Heart left ventricle (tissue), 16 donors: ENCODE data around the gene PTPRN2. TPM values are rescaled to one million over a fixed set of nuclear protein-coding genes. Genes with fewer than 3 reads are reported as not detected.

ENCODE experiments used
- ATAC-seq, 4 donors: fragments of 200-7000 bp; cut with Tn5 transposase; one replicate each; pipeline ENCODE4 v1.9.1; 2020 to 2022; ENCODE audit warnings: moderate library complexity in 4 of 4, mild to moderate bottlenecking in 3 of 4, moderate number of reproducible peaks in 1 of 4
- DNase-seq, 5 donors: peaks; one replicate each; pipeline ENCODE4 v3.0.0-alpha.2; 2020
- H3K27ac ChIP-seq, 12 donors: fragments of 200-600 bp; sonication (generic) in 4 of 12; one replicate each; pipeline versions ENCODE4 v1.5.0 to v1.8.0; 2016 to 2022; ENCODE audit warnings: mild to moderate bottlenecking in 2 of 12
- H3K27me3 ChIP-seq, 9 donors: fragments of 200-600 bp; sonication (generic) in 2 of 9; one replicate each; pipeline versions ENCODE4 v1.5.1 to v1.8.0; 2016 to 2022; ENCODE audit warnings: mild to moderate bottlenecking in 3 of 9
- H3K36me3 ChIP-seq, 9 donors: fragments of 200-600 bp; sonication (generic) in 2 of 9; one replicate each; pipeline versions ENCODE4 v1.5.0 to v1.8.0; 2018 to 2022; ENCODE audit warnings: mild to moderate bottlenecking in 2 of 9
- H3K4me1 ChIP-seq, 12 donors: fragments of 200-600 bp; sonication (generic) in 4 of 12; one replicate each; pipeline versions ENCODE4 v1.5.0 to v1.8.0; 2016 to 2022; ENCODE audit warnings: mild to moderate bottlenecking in 3 of 12
- H3K4me3 ChIP-seq, 12 donors: fragments of 200-600 bp; sonication (generic) in 4 of 12; one replicate each; pipeline versions ENCODE4 v1.5.0 to v1.8.0; 2017 to 2022; ENCODE audit warnings: mild to moderate bottlenecking in 9 of 12, moderate library complexity in 4 of 12
- H3K9me3 ChIP-seq, 12 donors: fragments of 200-600 bp; sonication (generic) in 4 of 12; one replicate each; pipeline versions ENCODE4 v1.5.0 to v1.8.0; 2016 to 2022; ENCODE audit warnings: mild to moderate bottlenecking in 1 of 12
- POLR2A ChIP-seq, 2 donors: fragments of 450-650 bp; IDR thresholded peaks; one replicate each; pipeline ENCODE4 v1.6.1; 2017; ENCODE audit warnings: antibody characterized with exemption in 2 of 2, mild to moderate bottlenecking in 2 of 2, moderate library complexity in 2 of 2
- WGBS, 4 donors: extraction: QIAGEN DNeasy Blood & Tissue Kit in 2 of 4; methylation state at CpG; one replicate each; pipeline versions ENCODE4 v1.1.5 to v1.1.7; 2013 to 2018; 5-methylcytosine and 5-hydroxymethylcytosine counted together
- intact Hi-C, 10 donors: fragments of 100-400 bp; cut with DNase I; formaldehyde crosslinking; loops; one replicate each; pipeline versions ENCODE4 v1.11.1 to v1.14.2; 2022
- polyA plus RNA-seq, 2 donors: library from polyadenylated mRNA; stranded (reverse); fragments of 200-250 nt; gene quantifications; one replicate each; pipeline ENCODE4 v1.2.3, GENCODE V29; 2013
- total RNA-seq, 9 donors: library from RNA; depleted of rRNA in 2 of 9; stranded (reverse); fragments of >200 nt in 2 of 9; fragmentation: NEBNext Ultra II Directional in 3 of 9; extraction: Animal tissue kit (Norgen Biotek cat#: 25700) in 3 of 9; gene quantifications; one replicate each; pipeline versions ENCODE4 v1.1.0 to v1.2.4, GENCODE V29; 2016 to 2023
- TF ChIP-seq, protein P1 (sequence below), 12 donors: fragments of 200-600 bp; sonication (generic) in 4 of 12; IDR thresholded peaks; one replicate each; pipeline versions ENCODE4 v1.5.0 to v1.8.0; 2018 to 2022; ENCODE audit warnings: antibody characterized with exemption in 12 of 12, mild to moderate bottlenecking in 5 of 12
- donor health status: ischemic (EF 13 %, LVEDD 7.1; RV severe dilation, severe dysfunction).
- donor health status: healthy with polysubstance abuse.
- donor health status: DM: no; HTN: yes; CAD: no.
- donor health status: DM: no; HTN: no; CAD: no.
- donor health status: ischemic (EF 25% LVEDD 6.9; RV normal size, moderate dysfunction).
- donor health status: ischemic (EF 25% LVEDD 5.7; RV mildly dilated, moderate dysfunction).
- donor health status: healthy.
- donor health status: DM: yes; HTN: yes; CAD: no.
- donor health status: ischemic (EF 35%, LVEDD 5.7; RV mildly dilated, moderate dysfunction).
- donor health status: nonischemic (EF 11% LVEDD 7.7; RV severe dilation, severe dysfunction).
- donor health status: DM: yes; HTN: yes; CAD: no.
- donor health status: PGD.
- donor health status: ischemic (EF 29% LVEDD 5.4; RV normal size, mild dysfunction).
- donor health status: nonischemic (EF 23%, LVEDD 6.1; RV moderate dilation, normal function).

The PTPRN2 gene
- total and polyA plus RNA-seq, 11 donors: 0.61 to 2.3 (median 1.3) TPM

DNA sequence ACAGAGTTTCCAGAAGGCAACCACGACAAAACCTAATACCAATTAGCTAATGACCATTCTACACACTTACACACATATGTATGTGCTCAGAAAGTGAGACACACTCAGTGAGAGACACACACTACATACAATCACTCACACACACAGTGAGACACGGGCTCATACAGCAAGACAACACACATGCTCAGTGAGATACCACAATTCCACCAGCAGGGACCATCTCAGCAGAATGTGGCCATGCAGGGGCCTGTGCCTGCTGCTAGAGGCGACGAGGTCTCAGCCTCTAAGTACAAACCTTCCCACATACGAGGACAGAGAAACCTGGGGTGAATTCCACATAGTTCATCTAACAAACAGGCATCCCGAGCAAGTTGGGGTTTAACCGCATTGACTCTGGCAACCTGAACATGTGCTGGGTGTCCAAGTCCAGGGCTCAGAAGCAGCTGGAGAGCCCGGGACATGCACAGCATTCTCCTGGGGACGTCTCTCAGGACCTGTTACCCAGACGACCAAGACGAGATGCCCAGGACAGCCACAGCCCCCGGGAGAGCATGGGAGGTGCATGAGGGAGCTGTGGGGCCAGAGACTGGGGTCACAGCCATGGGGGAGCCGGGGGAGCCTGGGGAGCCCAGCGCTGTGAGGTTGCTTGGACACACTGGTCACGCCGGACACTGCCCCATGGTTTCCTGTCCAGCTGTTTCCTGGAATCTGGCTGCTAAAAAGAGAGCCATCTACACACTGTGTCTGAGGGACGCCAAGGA, 523.6 kb downstream of the PTPRN2 start:
- Histone ChIP-seq H3K4me1 (no peaks in the 10 kb centered on the region), H3K36me3 (no peaks in the 10 kb centered on the region), H3K27me3 (peaks cover 0 to 10% (median 0%) of the 10 kb centered on the region in 9 donors), H3K4me3 (no peak overlapping the region), H3K9me3 (peaks cover 0 to 3% (median 0%) of the 10 kb centered on the region in 12 donors), H3K27ac (no peak overlapping the region)
- 56 to 69% (median 68%) methylated on average over 9 to 17 of the region's 17 CpGs for WGBS, 4 donors
- intact Hi-C loops: no loop called here
- TF ChIP-seq, protein P1, sequence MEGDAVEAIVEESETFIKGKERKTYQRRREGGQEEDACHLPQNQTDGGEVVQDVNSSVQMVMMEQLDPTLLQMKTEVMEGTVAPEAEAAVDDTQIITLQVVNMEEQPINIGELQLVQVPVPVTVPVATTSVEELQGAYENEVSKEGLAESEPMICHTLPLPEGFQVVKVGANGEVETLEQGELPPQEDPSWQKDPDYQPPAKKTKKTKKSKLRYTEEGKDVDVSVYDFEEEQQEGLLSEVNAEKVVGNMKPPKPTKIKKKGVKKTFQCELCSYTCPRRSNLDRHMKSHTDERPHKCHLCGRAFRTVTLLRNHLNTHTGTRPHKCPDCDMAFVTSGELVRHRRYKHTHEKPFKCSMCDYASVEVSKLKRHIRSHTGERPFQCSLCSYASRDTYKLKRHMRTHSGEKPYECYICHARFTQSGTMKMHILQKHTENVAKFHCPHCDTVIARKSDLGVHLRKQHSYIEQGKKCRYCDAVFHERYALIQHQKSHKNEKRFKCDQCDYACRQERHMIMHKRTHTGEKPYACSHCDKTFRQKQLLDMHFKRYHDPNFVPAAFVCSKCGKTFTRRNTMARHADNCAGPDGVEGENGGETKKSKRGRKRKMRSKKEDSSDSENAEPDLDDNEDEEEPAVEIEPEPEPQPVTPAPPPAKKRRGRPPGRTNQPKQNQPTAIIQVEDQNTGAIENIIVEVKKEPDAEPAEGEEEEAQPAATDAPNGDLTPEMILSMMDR (IDR thresholded peaks at IDR 0.05): no peak
- TF ChIP-seq POLR2A (IDR thresholded peaks at IDR 0.05): no peak
- ATAC-seq: no peak
- DNase-seq: no peak

DNA sequence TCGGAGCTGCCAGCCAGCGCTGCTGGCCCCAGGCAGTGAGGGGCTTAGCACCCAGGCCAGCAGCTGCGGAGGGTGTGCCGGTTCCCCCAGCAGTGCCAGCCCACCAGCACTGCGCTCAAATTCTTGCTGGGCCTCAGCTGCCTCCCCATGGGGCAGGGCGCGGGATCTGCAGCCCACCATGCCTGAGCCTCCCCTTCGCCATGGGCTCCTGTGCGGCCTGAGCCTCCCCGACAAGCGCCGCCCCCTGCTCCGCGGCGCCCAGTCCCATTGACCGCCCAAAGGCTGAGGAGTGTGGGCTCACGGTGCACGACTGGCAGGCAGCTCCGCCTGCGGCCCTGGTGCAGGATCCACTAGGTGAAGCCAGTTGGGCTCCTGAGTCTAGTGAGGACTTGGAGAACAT, 525.0 kb downstream of the PTPRN2 start:
- intact Hi-C loops: no loop called here
- Histone ChIP-seq H3K36me3 (no peaks in the 10 kb centered on the region), H3K4me1 (no peaks in the 10 kb centered on the region), H3K27ac (no peak overlapping the region), H3K27me3 (peaks cover 0 to 10% (median 0%) of the 10 kb centered on the region in 9 donors), H3K9me3 (peaks cover 0 to 3% (median 0%) of the 10 kb centered on the region in 12 donors), H3K4me3 (no peak overlapping the region)
- no peak for TF ChIP-seq POLR2A (IDR thresholded peaks at IDR 0.05)
- TF ChIP-seq, protein P1 (IDR thresholded peaks at IDR 0.05): no peak
- ATAC-seq (no peak), DNase-seq (no peak)
- WGBS, 4 donors: 92 to 94% (median 93%) methylated on average over 14 to 20 of the region's 20 CpGs

DNA sequence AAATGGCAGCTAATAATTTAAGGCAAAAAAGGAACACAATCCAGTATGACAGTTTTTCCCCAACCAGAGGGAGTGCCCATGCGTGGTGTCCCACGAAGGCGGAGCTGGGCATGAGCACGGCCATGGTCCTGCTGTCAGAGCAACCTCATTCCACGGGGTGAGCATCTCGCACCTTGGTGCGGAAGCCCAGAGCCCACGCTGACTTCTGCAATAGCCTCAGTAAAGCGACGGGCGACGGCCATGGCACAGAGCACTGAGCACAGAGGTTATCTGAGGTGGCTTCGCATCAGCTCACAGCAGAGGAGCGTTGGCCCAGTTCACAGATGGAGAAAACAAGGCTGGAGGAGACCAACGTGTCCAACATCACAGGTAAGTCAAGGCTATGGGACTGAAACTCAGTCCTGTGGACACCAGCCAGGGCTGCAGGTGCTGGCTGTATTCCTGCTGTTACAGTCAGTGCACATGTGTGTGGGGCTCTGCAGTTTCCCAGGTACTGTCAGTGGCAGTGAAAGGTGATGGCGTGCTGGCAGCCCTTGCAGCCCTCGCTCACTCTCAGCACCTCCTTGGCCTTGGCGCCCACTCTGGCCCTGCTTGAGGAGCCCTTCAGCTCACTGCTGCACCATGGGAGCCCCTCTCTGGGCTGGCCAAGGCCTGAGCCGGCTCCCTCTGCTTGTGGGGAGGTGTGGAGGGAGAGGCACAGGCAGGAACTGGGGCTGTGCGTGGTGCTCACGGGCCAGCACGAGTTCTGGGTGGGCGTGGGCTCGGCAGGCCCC, 525.6 kb downstream of the PTPRN2 start:
- Histone ChIP-seq H3K4me3 (no peak overlapping the region), H3K36me3 (no peaks in the 10 kb centered on the region), H3K27ac (no peak overlapping the region), H3K4me1 (no peaks in the 10 kb centered on the region), H3K9me3 (peaks cover 0 to 6% (median 0%) of the 10 kb centered on the region in 12 donors), H3K27me3 (peaks cover 0 to 10% (median 0%) of the 10 kb centered on the region in 9 donors)
- no peak for ATAC-seq
- intact Hi-C loops: no loop called here
- TF ChIP-seq POLR2A (IDR thresholded peaks at IDR 0.05): no peak
- TF ChIP-seq, protein P1 (IDR thresholded peaks at IDR 0.05): no peak
- WGBS, 4 donors: 86 to 90% (median 88%) methylated on average over 18 to 24 of the region's 24 CpGs
- no peak for DNase-seq

DNA sequence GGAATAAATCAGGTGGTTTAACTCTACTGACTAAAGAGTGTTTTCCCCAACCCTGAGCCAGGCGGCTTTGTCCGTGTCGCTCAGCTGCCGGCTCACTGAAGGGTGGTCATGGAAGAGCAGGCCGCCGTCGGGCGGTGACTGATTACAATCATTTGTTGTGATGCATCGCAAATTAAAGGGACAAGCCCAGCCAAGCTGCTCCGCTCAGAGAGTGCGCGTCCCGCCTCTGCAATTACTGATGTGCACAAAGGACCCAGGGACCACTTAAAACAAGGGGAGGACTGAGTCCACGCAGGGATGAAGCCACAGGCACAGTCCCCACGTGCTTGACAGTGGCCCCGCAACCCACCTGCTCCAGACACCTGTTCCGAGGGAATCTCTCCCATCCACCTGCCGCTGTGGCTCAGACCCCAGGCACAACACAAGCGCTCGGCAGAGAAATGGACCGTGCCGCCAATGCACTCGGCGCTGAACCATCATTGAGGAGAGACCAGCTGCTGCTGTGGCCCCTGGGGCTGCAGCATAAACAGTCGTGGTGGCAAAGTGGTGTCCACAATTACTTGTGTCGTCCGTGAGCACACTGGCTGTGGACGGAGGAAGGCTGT, 526.5 kb downstream of the PTPRN2 start:
- Histone ChIP-seq H3K4me1 (no peaks in the 10 kb centered on the region), H3K36me3 (no peaks in the 10 kb centered on the region), H3K27me3 (peaks cover 0 to 10% (median 0%) of the 10 kb centered on the region in 9 donors), H3K4me3 (no peak overlapping the region), H3K27ac (no peak overlapping the region), H3K9me3 (peaks cover 0 to 6% (median 0%) of the 10 kb centered on the region in 12 donors)
- ATAC-seq: no peak
- WGBS, 4 donors: 91 to 92% (median 92%) methylated on average over 25 to 28 of the region's 28 CpGs
- TF ChIP-seq POLR2A (IDR thresholded peaks at IDR 0.05): no peak
- DNase-seq: no peak
- intact Hi-C loops: no loop called here
